Measurements from ENCODE around the gene SYT2.

SYT2 gene

GRCh38 chr1:202677433-202677832 is 32.8 kb downstream of the SYT2 start:
- DNase-seq (ENCODE audit: low read depth) = no peak

DNA sequence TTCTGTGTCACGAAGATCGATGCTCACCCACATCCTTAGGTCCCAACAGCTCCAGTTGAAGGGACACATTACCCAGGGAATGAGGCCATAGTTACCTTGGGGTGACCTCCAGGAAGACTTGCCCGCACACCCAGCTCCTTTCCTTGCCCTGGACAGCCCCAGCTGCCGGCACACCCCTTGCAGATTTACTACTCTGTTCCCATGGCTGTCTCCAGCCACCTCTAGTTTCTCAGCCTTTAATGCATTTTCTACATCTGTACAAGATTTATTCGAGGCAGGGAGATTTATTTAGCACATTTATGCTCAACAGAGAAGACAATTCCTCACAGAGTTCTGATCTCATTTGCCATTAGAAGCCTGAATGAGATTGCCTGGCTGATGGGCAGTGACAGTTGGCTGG is 36.7 kb downstream of the SYT2 start:
- no peak for DNase-seq (ENCODE audit: low read depth)

- DNase-seq (ENCODE audit: low read depth) = no peak
These were observed 38.9 kb downstream of the SYT2 start for GRCh38 chr1:202671399-202671798.

DNA sequence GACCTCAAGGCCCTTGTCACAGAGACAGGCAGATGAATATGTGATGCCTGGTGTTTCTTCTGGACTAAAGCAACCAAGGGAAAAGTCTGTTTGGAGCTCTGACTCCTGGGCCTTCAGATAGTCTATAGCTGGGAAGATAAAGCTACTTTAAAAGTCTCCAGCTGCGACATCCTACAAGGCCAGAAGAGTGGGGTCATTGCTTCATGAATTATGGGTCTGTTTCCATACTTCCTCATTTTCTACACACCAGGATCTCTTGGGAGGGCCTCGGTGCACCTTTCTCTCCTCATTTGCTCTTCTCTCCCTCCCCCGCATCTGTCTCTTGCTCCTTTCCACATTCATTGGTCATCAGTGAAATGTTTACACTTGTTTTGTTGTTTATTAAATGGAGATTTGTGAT is 44.8 kb downstream of the SYT2 start:
- DNase-seq (ENCODE audit: low read depth) = no peak

- no peak for DNase-seq (ENCODE audit: low read depth)
These were observed 46.2 kb downstream of the SYT2 start for GRCh38 chr1:202664083-202664482.

GRCh38 chr1:202663131-202663530 is 47.1 kb downstream of the SYT2 start:
- no peak for DNase-seq (ENCODE audit: low read depth)

DNA sequence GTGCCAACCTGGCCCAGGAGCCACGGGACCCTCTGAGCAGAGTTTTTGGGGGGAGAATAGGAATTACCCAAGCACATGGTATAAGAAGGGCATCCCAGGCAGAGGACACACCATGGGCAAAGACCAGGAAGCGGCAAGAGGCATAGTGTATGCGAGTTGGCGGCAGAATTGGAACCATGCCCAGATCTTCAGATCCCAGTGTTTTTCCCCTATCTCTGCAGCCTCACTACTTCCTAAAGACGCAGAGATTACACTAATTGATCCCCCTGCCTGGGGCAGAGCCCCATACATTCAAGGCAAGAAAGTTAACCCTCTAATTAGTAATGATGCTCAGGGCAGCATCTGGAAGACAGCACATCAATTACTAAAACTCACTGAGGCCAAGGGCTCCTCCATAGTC is 48.2 kb downstream of the SYT2 start:
- no peak for DNase-seq (ENCODE audit: low read depth)

GRCh38 chr1:202661136-202661845 is 49.0 kb downstream of the SYT2 start:
- no peak for DNase-seq (ENCODE audit: low read depth)

DNA sequence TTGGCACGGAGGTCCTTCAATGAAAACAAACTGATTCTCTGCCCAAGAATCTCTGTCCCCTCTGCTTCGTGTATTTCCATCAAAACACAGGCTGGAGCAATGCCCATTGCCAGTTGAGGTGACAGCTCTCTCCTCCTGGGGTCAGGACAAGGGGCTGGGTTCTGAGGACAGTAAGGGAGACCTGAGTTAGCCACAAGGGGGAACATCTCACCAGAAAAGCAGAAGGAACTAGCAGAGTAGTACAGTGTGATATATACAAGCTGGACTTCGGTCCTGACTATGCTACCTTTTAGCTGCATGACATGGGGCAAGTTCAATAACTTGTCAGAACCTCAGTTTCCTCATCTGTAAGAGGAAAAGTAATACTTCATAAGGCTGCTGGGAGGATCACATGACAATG is 50.3 kb downstream of the SYT2 start:
- no peak for DNase-seq (ENCODE audit: low read depth)

- no peak for DNase-seq (ENCODE audit: low read depth)
These were observed 50.7 kb downstream of the SYT2 start for GRCh38 chr1:202659541-202659940.

DNA sequence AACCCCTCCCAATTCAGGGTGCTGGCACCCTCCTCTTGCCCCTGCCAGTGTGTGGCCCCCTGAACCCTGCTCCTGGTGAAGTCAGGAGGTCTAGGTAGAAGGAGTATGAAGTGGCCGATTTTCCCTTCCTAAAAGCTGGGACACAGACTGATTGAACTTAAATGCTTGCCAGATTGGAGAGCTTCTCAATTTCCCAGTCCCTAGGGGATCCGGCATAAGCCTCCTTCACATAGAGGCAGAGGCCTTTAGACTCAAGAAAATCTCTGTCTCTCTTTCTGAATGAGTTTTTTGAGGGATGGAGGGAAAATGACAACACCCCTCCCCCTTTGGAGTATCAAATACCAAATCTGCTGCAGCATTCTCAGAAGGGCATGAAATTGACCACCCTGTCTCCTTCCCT is 51.5 kb downstream of the SYT2 start:
- no peak for DNase-seq (ENCODE audit: low read depth)

DNA sequence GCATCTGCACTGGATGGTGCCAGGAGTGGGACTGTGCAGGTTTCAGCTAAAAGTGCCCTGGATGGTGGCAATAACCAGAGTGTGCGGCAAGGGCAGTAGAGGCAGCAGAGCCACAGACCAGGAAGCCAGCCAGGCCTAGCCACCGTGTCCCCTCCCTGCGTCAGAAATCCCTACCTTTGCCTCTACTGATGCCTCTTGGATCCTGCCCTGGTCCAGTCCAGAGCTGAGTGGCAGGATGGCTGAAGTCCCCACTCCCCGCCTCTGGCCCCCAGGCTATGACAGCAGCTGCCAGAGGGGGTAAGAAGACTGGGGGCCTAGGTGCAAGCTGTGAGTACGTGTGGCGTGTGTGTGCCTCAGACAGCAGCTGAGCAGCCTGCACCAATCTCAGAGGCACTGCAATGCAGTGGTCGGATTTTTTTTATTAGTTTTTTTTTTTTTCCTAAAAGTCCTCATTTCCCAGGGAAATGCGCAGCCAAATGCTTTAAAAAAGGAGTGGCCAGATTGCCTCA is 51.9 kb downstream of the SYT2 start:
- no peak for DNase-seq (ENCODE audit: low read depth)

DNA sequence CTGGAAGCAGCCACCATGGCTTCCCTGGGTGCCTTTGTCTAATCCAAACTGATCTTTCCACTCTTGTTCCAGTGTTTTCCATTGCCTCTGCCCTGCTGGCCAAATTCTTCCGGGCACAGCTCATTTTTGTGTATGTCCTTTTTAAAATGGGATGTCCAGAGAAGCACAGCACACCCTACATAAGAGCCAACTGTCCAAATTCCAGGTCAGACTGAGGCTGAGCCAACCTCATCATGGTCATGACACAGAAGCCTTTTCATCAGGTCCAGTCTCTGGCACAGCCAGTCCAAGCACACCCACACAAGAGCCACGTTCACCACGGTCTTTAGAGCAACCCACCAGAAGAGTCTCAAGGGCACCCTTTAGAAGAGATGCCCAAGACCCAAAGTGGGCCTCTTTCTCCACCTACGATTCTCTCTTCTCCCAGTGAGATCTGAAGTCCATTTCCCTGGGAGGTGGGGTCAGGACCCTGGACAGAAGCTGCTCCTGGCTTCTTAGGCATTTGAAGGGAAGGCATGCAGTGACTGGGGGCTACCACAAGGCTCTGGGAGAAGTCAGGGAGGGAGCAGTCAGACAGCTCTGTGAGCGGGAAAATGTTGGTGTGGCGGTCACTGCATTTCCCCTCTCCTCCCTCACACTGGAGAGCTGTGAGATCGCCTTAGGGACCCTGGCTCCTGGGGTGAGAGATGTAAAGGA is 53.2 kb downstream of the SYT2 start:
- no peak for DNase-seq (ENCODE audit: low read depth)

GRCh38 chr1:202656057-202656456 is 54.2 kb downstream of the SYT2 start:
- DNase-seq (ENCODE audit: low read depth) = no peak

GRCh38 chr1:202654079-202654478 is 56.2 kb downstream of the SYT2 start:
- DNase-seq (ENCODE audit: low read depth) = no peak

DNA sequence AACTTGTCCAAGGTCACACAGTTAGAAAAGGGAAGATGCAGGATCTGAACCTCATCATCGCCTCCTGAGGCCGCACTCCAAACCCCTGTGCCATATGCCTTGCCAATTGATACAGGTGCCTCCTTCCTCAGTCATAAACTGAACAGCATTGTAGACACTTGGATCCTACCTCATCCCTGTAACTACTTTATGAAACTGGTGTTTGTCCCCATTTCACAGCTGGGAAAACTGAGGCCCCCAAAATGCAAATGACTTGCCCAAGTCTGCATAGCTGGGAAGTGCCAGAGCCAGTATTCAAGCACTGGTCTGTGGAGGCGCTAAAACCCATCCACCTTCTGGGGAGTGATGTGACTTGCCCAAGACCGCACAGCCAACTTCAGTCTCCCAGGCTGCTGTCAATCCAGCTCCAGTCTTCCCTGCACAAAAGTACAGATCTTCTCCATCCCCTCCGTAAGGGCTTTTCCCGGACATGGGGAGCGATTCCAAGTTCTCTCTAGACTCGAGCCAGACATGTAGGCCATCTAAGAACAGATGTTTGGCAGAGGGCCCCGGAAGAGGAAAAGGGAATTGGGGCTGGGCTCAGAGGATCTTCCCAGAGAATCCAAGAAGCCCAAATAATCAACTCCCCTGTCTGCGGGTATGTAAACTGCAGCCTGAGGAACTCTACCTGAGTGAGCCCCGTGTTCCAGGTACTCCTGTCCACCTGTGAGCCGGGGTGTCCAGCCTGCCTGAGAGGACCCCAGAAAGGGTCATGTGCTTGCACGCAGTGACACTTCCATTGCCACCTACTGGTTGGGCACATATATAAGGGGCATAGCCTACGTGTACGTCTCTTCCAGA is 60.5 kb downstream of the SYT2 start:
- DNase-seq (ENCODE audit: low read depth) = no peak

GRCh38 chr1:202648605-202649226 is 61.5 kb downstream of the SYT2 start:
- no peak for DNase-seq (ENCODE audit: low read depth)

- no peak for DNase-seq (ENCODE audit: low read depth)
These were observed 65.2 kb downstream of the SYT2 start for GRCh38 chr1:202645097-202645476.

GRCh38 chr1:202644219-202645096 is 65.8 kb downstream of the SYT2 start:
- no peak for DNase-seq (ENCODE audit: low read depth)

GRCh38 chr1:202643397-202644218 is 66.6 kb downstream of the SYT2 start:
- DNase-seq (ENCODE audit: low read depth) = no peak
